Neural progenitor cell (in vitro differentiated cells): ENCODE data around the gene FPGT. TPM values are rescaled to one million over a fixed set of nuclear protein-coding genes. Genes with fewer than 3 reads are reported as not detected.
"Not testable (repeated sequence)": the region's sequence is repeated elsewhere in the genome, so short reads cannot be mapped to it uniquely, and the experiment has no call there.

ENCODE experiments used
- DNase-seq: peaks from one replicate; pipeline ENCODE4 v3.0.0-alpha.2; 2016; ENCODE audit warnings: low spot score
- H2AFZ ChIP-seq: fragments of 200-600 bp; sonication (generic); replicated peaks from 2 replicates; pipeline ENCODE4 v1.6.1; 2016; ENCODE audit warnings: antibody characterized with exemption
- H3F3A ChIP-seq: fragments of 200-600 bp; sonication (generic); 2 replicates; pipeline ENCODE4 v1.6.1; 2016; ENCODE audit warnings: antibody characterized with exemption, low read depth
- H3K27ac ChIP-seq: fragments of 200-600 bp; sonication (generic); 2 replicates; pipeline ENCODE4 v1.5.1; 2016; ENCODE audit warnings: mild to moderate bottlenecking
- H3K27me3 ChIP-seq: fragments of 200-600 bp; sonication (generic); 2 replicates; pipeline ENCODE4 v1.6.1; 2016; ENCODE audit warnings: mild to moderate bottlenecking, moderate library complexity
- H3K36me3 ChIP-seq: fragments of 200-600 bp; sonication (generic); 2 replicates; pipeline ENCODE4 v1.5.1; 2016
- H3K4me1 ChIP-seq: fragments of 200-600 bp; sonication (generic); 2 replicates; pipeline ENCODE4 v1.6.1; 2016; ENCODE audit warnings: mixed run types
- H3K4me2 ChIP-seq: fragments of 200-600 bp; sonication (generic); 2 replicates; pipeline ENCODE4 v1.6.1; 2016
- H3K4me3 ChIP-seq: fragments of 200-600 bp; sonication (generic); 2 replicates; pipeline ENCODE4 v1.5.1; 2016
- H3K79me2 ChIP-seq: fragments of 200-600 bp; sonication (generic); 2 replicates; pipeline ENCODE4 v1.6.1; 2016; ENCODE audit warnings: low read depth
- H3K9ac ChIP-seq: fragments of 200-600 bp; sonication (generic); 2 replicates; pipeline ENCODE4 v1.6.1; 2016
- H3K9me3 ChIP-seq: fragments of 200-600 bp; sonication (generic); 2 replicates; pipeline ENCODE4 v1.5.1; 2016; ENCODE audit warnings: low read depth
- H4K20me1 ChIP-seq: fragments of 200-600 bp; sonication (generic); 2 replicates; pipeline ENCODE4 v1.6.1; 2016; ENCODE audit warnings: low read depth
- H3K27ac Mint-ChIP-seq: 3 replicates; pipeline ENCODE4 v1.8.0; 2021; ENCODE audit warnings: mixed read lengths
- H3K27me3 Mint-ChIP-seq: 2 replicates; pipeline ENCODE4 v1.8.0; 2022; ENCODE audit warnings: low read depth, mild to moderate bottlenecking, inconsistent platforms, moderate library complexity, mixed read lengths; ENCODE audit not compliant: insufficient read depth
- H3K36me3 Mint-ChIP-seq: 3 replicates; pipeline ENCODE4 v1.8.0; 2021; ENCODE audit warnings: mixed read lengths
- H3K4me1 Mint-ChIP-seq: 3 replicates; pipeline ENCODE4 v1.8.0; 2021; ENCODE audit warnings: mixed read lengths
- H3K4me3 Mint-ChIP-seq: 3 replicates; pipeline ENCODE4 v1.8.0; 2021; ENCODE audit warnings: mild to moderate bottlenecking, moderate library complexity, mixed read lengths
- H3K9me3 Mint-ChIP-seq: 3 replicates; pipeline ENCODE4 v1.8.0; 2020; ENCODE audit warnings: mixed read lengths
- CTCF ChIP-seq: fragments of 200-600 bp; sonication (generic); IDR thresholded peaks from 2 replicates; pipeline ENCODE4 v1.5.1; 2017; ENCODE audit warnings: antibody characterized with exemption, mild to moderate bottlenecking
- EZH2 ChIP-seq: fragments of 200-600 bp; sonication (generic); IDR thresholded peaks from 2 replicates; pipeline ENCODE4 v1.6.1; 2017; ENCODE audit warnings: antibody characterized with exemption, mild to moderate bottlenecking, moderate library complexity
- EZH2phosphoT487 ChIP-seq: fragments of 200-600 bp; sonication (generic); IDR thresholded peaks from 2 replicates; pipeline ENCODE4 v1.6.1; 2017; ENCODE audit warnings: antibody characterized with exemption
- total RNA-seq: library from RNA; depleted of rRNA; stranded (reverse); fragments of >200 nt; gene quantifications from 2 replicates; pipeline ENCODE4 v1.2.3, GENCODE V29; 2015; ENCODE audit warnings: low replicate concordance

Gene FPGT
- total RNA-seq, 1 donor from 2014 or later = 17.2 TPM

GRCh38 chr1:74162333-74162732, 35.7 kb upstream of the FPGT start:
- H3F3A ChIP-seq = no peaks in the 10 kb centered on the region
- H2AFZ ChIP-seq = no peak overlapping the region
- no peaks in the 10 kb centered on the region for H3K79me2 ChIP-seq
- no peak overlapping the region for H3K9ac ChIP-seq
- no peak overlapping the region for H3K4me3 Mint-ChIP-seq
- no peak for DNase-seq
- no peaks in the 10 kb centered on the region for H3K9me3 Mint-ChIP-seq
- TF ChIP-seq EZH2 (no peak), EZH2phosphoT487 (no peak), CTCF (no peak)
- no peak overlapping the region for H3K27ac ChIP-seq
- no peaks in the 10 kb centered on the region for H4K20me1 ChIP-seq
- H3K4me1 Mint-ChIP-seq = no peaks in the 10 kb centered on the region
- peaks cover 15% of the 10 kb centered on the region for H3K4me1 ChIP-seq
- H3K27me3 Mint-ChIP-seq = no peaks in the 10 kb centered on the region
- no peaks in the 10 kb centered on the region for H3K9me3 ChIP-seq
- H3K4me2 ChIP-seq = no peak overlapping the region
- H3K27ac Mint-ChIP-seq = no peak overlapping the region
- H3K4me3 ChIP-seq = no peak overlapping the region
- no peaks in the 10 kb centered on the region for H3K36me3 ChIP-seq
- no peaks in the 10 kb centered on the region for H3K27me3 ChIP-seq
- no peaks in the 10 kb centered on the region for H3K36me3 Mint-ChIP-seq

GRCh38 chr1:74174423-74174822, 23.6 kb upstream of the FPGT start:
- not testable (repeated sequence) for H3F3A ChIP-seq, H3K4me1 ChIP-seq, H3K4me2 ChIP-seq, H3K36me3 ChIP-seq, H4K20me1 ChIP-seq, H3K27me3 ChIP-seq, H3K4me3 ChIP-seq, H3K4me1 Mint-ChIP-seq, DNase-seq, H3K79me2 ChIP-seq, H3K4me3 Mint-ChIP-seq, H3K27ac Mint-ChIP-seq, H3K9ac ChIP-seq, H3K36me3 Mint-ChIP-seq, H3K9me3 ChIP-seq, H2AFZ ChIP-seq, H3K27ac ChIP-seq, H3K27me3 Mint-ChIP-seq
- peaks cover 21% of the 10 kb centered on the region for H3K9me3 Mint-ChIP-seq

GRCh38 chr1:74180490-74180889, 17.6 kb upstream of the FPGT start:
- no peaks in the 10 kb centered on the region for H3K36me3 ChIP-seq
- no peaks in the 10 kb centered on the region for H3K9me3 ChIP-seq
- no peak for TF ChIP-seq EZH2phosphoT487
- no peak for TF ChIP-seq CTCF
- no peak for TF ChIP-seq EZH2
- no peak overlapping the region for H3K4me3 Mint-ChIP-seq
- no peaks in the 10 kb centered on the region for H3F3A ChIP-seq
- no peak overlapping the region for H3K9ac ChIP-seq
- no peaks in the 10 kb centered on the region for H3K4me1 Mint-ChIP-seq
- H3K4me2 ChIP-seq = no peak overlapping the region
- DNase-seq = no peak
- no peaks in the 10 kb centered on the region for H3K36me3 Mint-ChIP-seq
- H3K27me3 ChIP-seq = no peaks in the 10 kb centered on the region
- no peak overlapping the region for H3K27ac Mint-ChIP-seq
- no peaks in the 10 kb centered on the region for H3K27me3 Mint-ChIP-seq
- no peaks in the 10 kb centered on the region for H3K4me1 ChIP-seq
- H2AFZ ChIP-seq = no peak overlapping the region
- no peaks in the 10 kb centered on the region for H3K79me2 ChIP-seq
- H4K20me1 ChIP-seq = no peaks in the 10 kb centered on the region
- no peak overlapping the region for H3K27ac ChIP-seq
- H3K4me3 ChIP-seq = no peak overlapping the region
- peaks cover 4% of the 10 kb centered on the region for H3K9me3 Mint-ChIP-seq

GRCh38 chr1:74193908-74194307, 4.1 kb upstream of the FPGT start:
- Histone ChIP-seq H3K4me2 (no peak overlapping the region), H3K9ac (no peak overlapping the region), H3K4me3 (no peak overlapping the region), H3K27me3 (no peaks in the 10 kb centered on the region), H3F3A (no peaks in the 10 kb centered on the region), H2AFZ (no peak overlapping the region), H4K20me1 (no peaks in the 10 kb centered on the region), H3K9me3 (no peaks in the 10 kb centered on the region), H3K79me2 (no peaks in the 10 kb centered on the region), H3K36me3 (no peaks in the 10 kb centered on the region), H3K4me1 (no peaks in the 10 kb centered on the region), H3K27ac (no peak overlapping the region)
- Mint-ChIP-seq H3K4me1 (no peaks in the 10 kb centered on the region), H3K27me3 (peaks cover 4% of the 10 kb centered on the region), H3K4me3 (no peak overlapping the region), H3K27ac (no peak overlapping the region), H3K36me3 (no peaks in the 10 kb centered on the region), H3K9me3 (peaks cover 6% of the 10 kb centered on the region)
- no peak for TF ChIP-seq CTCF
- no peak for TF ChIP-seq EZH2
- no peak for TF ChIP-seq EZH2phosphoT487
- no peak for DNase-seq
